ENCODE data around the gene AK3.

AK3 gene

GRCh38 chr9:4721736-4722135, 19.3 kb downstream of the AK3 start:
- no peak overlapping the region for H3K4me3 ChIP-seq (replicated peaks; ENCODE audit: low read depth, low read length)
- no peak for DNase-seq (ENCODE audit: extremely low read depth, low read depth)
- no peak for TF ChIP-seq CTCF (IDR thresholded peaks at IDR 0.05; ENCODE audit: low read depth, low read length, missing control alignments)

GRCh38 chr9:4718911-4719310, 22.1 kb downstream of the AK3 start:
- no peak overlapping the region for H3K4me3 ChIP-seq (replicated peaks; ENCODE audit: low read depth, low read length)
- no peak for DNase-seq (ENCODE audit: extremely low read depth, low read depth)
- no peak for TF ChIP-seq CTCF (IDR thresholded peaks at IDR 0.05; ENCODE audit: low read depth, low read length, missing control alignments)

GRCh38 chr9:4717815-4718214, 23.2 kb downstream of the AK3 start:
- TF ChIP-seq CTCF (IDR thresholded peaks at IDR 0.05; ENCODE audit: low read depth, low read length, missing control alignments), result no peak
- no peak for DNase-seq (ENCODE audit: extremely low read depth, low read depth)
- H3K4me3 ChIP-seq (replicated peaks; ENCODE audit: low read depth, low read length), result no peak overlapping the region

GRCh38 chr9:4716163-4716562, 24.8 kb downstream of the AK3 start:
- H3K4me3 ChIP-seq (replicated peaks; ENCODE audit: low read depth, low read length), result no peak overlapping the region
- no peak for DNase-seq (ENCODE audit: extremely low read depth, low read depth)
- TF ChIP-seq CTCF (IDR thresholded peaks at IDR 0.05; ENCODE audit: low read depth, low read length, missing control alignments), result no peak

GRCh38 chr9:4714266-4715016, 26.6 kb downstream of the AK3 start:
- no peak for DNase-seq (ENCODE audit: extremely low read depth, low read depth)
- TF ChIP-seq CTCF (IDR thresholded peaks at IDR 0.05; ENCODE audit: low read depth, low read length, missing control alignments), result no peak

GRCh38 chr9:4713849-4714248, 27.2 kb downstream of the AK3 start:
- H3K4me3 ChIP-seq (replicated peaks; ENCODE audit: low read depth, low read length), result no peak overlapping the region
- no peak for TF ChIP-seq CTCF (IDR thresholded peaks at IDR 0.05; ENCODE audit: low read depth, low read length, missing control alignments)
- no peak for DNase-seq (ENCODE audit: extremely low read depth, low read depth)

More at GRCh38 chr9:4714266-4715016, 26.6 kb downstream of the AK3 start:
- H3K4me3 ChIP-seq (replicated peaks; ENCODE audit: low read depth, low read length), result no peak overlapping the region

GRCh38 chr9:4709380-4709779, 31.6 kb downstream of the AK3 start:
- TF ChIP-seq CTCF (IDR thresholded peaks at IDR 0.05; ENCODE audit: low read depth, low read length, missing control alignments), result no peak
- H3K4me3 ChIP-seq (replicated peaks; ENCODE audit: low read depth, low read length), result no peak overlapping the region

More at GRCh38 chr9:4709380-4709779, 31.6 kb downstream of the AK3 start:
- DNase-seq (ENCODE audit: extremely low read depth, low read depth), result no peak
